Activated CD4-positive, alpha-beta T cell treated with anti-CD3 and anti-CD28 coated beads, Interleukin-2, amount 10 ng/mL, durations not matched to agents 24 days and 14 days (primary cell): Measurements from ENCODE around the gene RALB. TPM values are rescaled to one million over a fixed set of nuclear protein-coding genes. Genes with fewer than 3 reads are reported as not detected.
"Not testable (repeated sequence)": the region's sequence is repeated elsewhere in the genome, so short reads cannot be mapped to it uniquely, and the experiment has no call there.

Experiments
- DNase-seq: peaks from one replicate; pipeline ENCODE4 v3.0.0; 2022
- H3K27ac Mint-ChIP-seq: one replicate; pipeline ENCODE4 v1.8.0; 2022; ENCODE audit warnings: mild to moderate bottlenecking, mixed read lengths
- H3K27me3 Mint-ChIP-seq: one replicate; pipeline ENCODE4 v1.8.0; 2022; ENCODE audit warnings: mixed read lengths
- H3K36me3 Mint-ChIP-seq: one replicate; pipeline ENCODE4 v1.8.0; 2022; ENCODE audit warnings: low read depth, mild to moderate bottlenecking, mixed read lengths
- H3K4me1 Mint-ChIP-seq: one replicate; pipeline ENCODE4 v1.8.0; 2021; ENCODE audit warnings: mixed read lengths
- H3K4me3 Mint-ChIP-seq: one replicate; pipeline ENCODE4 v1.8.0; 2022; ENCODE audit warnings: mild to moderate bottlenecking, moderate library complexity, mixed read lengths
- H3K9me3 Mint-ChIP-seq: one replicate; pipeline ENCODE4 v1.8.0; 2021; ENCODE audit warnings: mixed read lengths
- intact Hi-C: fragments of 100-400 bp; cut with micrococcal nuclease; formaldehyde crosslinking; loops from one replicate; pipeline ENCODE4 v1.15.1; 2023
- total RNA-seq: library from RNA; stranded (reverse); gene quantifications from 2 replicates; pipeline ENCODE4 v1.2.3, GENCODE V29; 2022

The RALB gene
- total RNA-seq, 1 donor from 2014 or later = 80.0 TPM

DNA sequence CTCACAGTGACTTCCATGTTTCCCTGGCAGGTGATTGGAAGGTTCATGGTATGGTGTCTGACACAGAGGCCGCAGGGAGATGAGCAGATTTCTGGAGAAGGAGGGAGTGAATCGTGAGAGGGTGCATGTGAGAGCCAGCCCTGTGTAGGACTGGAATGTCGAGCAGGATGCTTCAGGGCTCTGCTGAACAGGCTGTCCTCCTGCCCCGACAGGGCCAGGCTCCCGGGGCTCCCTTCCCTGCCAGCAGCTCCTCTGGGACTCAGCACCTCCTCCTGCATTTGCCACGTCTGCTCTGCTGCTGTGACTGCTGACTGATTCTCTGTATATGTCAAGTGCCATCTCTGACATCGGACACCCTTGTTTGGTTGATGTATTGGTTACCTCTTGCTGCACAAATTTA, 54.8 kb downstream of the RALB start:
- H3K36me3 Mint-ChIP-seq = peaks cover 16% of the 10 kb centered on the region
- H3K27me3 Mint-ChIP-seq = no peaks in the 10 kb centered on the region
- intact Hi-C loops = no loop called here

DNA sequence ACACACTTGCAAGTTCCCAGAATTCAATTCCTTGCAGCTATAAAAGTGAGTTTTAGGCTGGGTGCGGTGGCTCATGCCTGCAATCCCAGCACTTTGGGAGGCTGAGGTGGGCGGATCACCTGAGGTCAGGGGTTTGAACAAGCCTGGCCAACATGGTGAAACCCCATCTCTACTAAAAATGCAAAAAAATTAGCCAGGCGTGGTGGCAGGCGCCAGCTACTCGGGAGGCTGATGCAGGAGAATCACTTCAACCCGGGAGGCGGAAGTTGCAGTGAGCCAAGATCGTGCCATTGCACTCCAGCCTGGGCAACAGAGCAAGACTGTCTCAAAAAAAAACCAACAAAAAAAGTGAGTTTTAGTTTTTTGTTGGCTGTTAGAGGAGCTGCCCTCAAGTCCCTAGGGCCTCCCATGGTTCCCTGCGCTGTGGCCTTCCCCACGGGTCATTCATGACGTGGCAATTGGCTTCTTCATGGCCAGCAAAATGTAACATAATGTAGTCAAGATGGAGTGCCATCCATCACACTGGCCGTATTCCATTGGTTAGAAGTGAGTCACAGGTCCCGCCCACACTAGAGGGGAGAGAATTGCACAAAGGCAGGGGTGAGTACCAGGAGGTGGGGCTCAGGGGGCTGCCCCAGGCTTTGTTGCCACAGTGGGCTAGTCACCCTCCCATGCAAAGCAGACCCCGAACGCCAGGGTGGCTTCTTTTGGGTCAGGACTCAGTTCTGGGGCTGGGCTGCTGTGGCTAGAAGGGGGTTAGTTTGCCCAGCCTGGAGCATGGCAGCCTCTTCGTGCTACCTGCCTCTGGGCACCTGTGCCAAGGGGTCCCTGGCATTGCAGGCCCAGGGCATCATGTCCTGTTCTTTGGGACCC, 55.6 kb downstream of the RALB start:
- H3K27ac Mint-ChIP-seq = no peak overlapping the region
- DNase-seq = no peak
- peaks cover 10% of the 10 kb centered on the region for H3K36me3 Mint-ChIP-seq
- no peaks in the 10 kb centered on the region for H3K9me3 Mint-ChIP-seq
- no peak overlapping the region for H3K4me3 Mint-ChIP-seq
- peaks cover 24% of the 10 kb centered on the region for H3K4me1 Mint-ChIP-seq
- intact Hi-C loops = no loop called here
- H3K27me3 Mint-ChIP-seq = no peaks in the 10 kb centered on the region

More for the DNA sequence above, 54.8 kb downstream of the RALB start:
- no peak overlapping the region for H3K27ac Mint-ChIP-seq
- H3K4me3 Mint-ChIP-seq = no peak overlapping the region
- no peak for DNase-seq
- H3K4me1 Mint-ChIP-seq = peaks cover 22% of the 10 kb centered on the region
- no peaks in the 10 kb centered on the region for H3K9me3 Mint-ChIP-seq

DNA sequence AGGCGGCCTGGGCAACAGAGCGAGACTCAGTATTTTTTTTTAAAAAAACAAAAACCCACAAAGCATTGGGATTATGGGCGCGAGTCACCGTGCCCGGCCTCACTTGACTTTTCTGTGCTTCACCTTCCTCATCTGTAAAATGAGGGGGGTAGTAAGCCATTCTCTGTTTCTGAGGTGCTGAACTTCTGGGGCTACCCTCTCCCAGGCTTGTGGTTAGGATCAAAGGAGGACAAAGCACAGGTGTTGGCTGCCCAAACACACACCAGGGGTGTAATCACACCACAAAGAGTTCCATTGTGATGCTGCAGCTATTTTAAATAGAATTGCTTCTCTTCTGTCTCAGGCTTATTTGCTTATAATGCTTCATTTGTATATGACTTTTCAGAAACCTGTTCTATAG, 57.5 kb downstream of the RALB start:
- Mint-ChIP-seq H3K4me1 (peaks cover 41% of the 10 kb centered on the region), H3K36me3 (peaks cover 6% of the 10 kb centered on the region), H3K27ac (peak overlapping the region; percentile 45), H3K27me3 (no peaks in the 10 kb centered on the region), H3K4me3 (no peak overlapping the region), H3K9me3 (no peaks in the 10 kb centered on the region)
- intact Hi-C loops = loop anchor here (5.0 to 10.0 kb wide), 2 partner anchors 295 to 558 kb away; partner anchors contain the start of gene EPB41L5
- peak; percentile 63 for DNase-seq

DNA sequence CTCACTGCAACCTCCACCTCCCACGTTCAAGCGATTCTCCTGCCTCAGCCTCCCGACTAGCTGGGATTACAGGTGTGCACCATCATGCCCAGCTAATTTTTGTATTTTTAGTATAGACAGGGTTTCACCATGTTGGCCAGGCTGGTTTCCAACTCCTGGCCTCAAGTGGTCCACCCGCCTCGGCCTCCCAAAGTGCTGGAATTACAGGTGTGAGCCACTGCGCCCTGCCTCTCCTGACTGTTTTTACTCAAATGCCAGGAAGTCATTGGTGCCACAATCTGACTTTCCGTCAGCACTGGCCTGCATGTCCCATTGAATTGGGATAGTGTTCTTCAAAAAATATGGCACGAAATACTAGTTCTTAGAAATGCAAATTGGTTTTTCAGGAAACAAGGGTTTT, 58.2 kb downstream of the RALB start:
- peaks cover 43% of the 10 kb centered on the region for H3K4me1 Mint-ChIP-seq
- H3K4me3 Mint-ChIP-seq, H3K9me3 Mint-ChIP-seq, H3K27ac Mint-ChIP-seq, H3K27me3 Mint-ChIP-seq, H3K36me3 Mint-ChIP-seq, DNase-seq: not testable (repeated sequence)
- intact Hi-C loops = loop anchor here (5.0 to 10.0 kb wide), 2 partner anchors 296 to 559 kb away; partner anchors contain the start of gene EPB41L5

DNA sequence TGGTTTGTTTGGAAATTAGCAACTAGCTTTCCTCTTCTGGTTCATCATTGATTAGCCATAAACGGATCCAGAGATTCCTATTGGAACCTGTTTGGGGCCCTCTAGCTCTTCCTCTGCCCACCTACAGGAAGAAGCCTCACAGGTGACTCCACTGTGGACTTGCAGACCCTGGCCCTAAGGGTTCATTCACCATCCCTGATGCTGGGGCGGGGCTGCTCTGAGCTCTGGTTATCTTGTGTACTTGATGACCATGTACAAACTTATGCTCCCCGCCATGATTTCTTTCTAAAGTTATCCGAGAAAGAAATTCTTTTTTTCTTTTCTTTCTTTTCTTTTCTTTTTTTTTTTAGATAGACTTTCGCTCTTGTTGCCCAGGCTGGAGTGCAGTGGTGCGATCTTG, 59.4 kb downstream of the RALB start:
- Mint-ChIP-seq H3K4me3 (peak overlapping the region; percentile 80), H3K27me3 (no peaks in the 10 kb centered on the region), H3K36me3 (no peaks in the 10 kb centered on the region), H3K4me1 (peaks cover 41% of the 10 kb centered on the region), H3K27ac (no peak overlapping the region), H3K9me3 (no peaks in the 10 kb centered on the region)
- DNase-seq = no peak
- intact Hi-C loops = loop anchor here (2.0 to 10.0 kb wide), 4 partner anchors 25 to 560 kb away; partner anchors contain the start of gene EPB41L5

DNA sequence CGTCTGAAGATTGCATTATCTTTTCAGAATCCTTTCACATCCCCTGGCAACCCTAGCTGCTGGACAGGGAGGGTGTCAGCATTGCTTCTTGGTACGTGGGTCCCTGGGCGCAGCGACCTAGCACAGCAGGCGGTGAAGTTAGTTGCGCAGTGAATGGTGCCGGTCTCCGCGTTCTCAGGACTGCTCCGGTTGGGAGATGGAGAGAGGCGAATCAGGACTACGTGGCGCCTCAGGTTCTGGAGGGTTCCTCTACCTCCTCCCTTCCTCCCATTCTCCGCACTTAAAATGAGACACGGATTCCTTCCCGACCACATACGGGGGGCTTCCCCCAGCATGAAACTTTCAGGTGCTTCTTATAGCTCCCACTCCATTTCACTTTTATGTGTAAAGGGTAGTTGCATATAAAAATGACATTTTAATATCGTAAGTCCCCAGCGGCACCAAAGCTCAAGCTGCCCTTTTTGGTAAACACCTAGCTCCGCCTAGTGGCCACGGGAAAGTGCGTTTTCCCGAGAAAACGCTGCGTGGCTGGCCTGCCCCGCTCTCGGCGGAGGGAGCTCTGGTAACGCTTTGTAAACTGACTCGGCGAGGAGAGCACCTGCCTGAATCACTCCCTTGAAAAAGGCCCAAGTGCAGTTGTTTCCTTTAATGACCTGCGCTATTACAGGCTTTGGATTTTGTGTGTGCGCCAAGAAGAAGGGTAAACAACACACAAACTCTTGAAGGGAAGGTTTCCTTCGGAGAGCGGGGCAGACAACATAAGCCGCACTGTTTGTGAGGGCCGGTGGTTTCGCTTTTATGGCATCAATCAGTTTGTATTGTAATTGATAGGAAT, 60.4 kb downstream of the RALB start:
- Mint-ChIP-seq H3K27me3 (no peaks in the 10 kb centered on the region), H3K9me3 (no peaks in the 10 kb centered on the region), H3K27ac (peak overlapping the region; percentile 65), H3K4me3 (peak overlapping the region; percentile 80), H3K36me3 (no peaks in the 10 kb centered on the region), H3K4me1 (peaks cover 41% of the 10 kb centered on the region)
- intact Hi-C loops = loop anchor here (1.0 to 10.0 kb wide), 10 partner anchors 26 to 561 kb away; partner anchors contain the start of genes EPB41L5, RALB and TMEM185B
- peak; percentile 94 for DNase-seq

DNA sequence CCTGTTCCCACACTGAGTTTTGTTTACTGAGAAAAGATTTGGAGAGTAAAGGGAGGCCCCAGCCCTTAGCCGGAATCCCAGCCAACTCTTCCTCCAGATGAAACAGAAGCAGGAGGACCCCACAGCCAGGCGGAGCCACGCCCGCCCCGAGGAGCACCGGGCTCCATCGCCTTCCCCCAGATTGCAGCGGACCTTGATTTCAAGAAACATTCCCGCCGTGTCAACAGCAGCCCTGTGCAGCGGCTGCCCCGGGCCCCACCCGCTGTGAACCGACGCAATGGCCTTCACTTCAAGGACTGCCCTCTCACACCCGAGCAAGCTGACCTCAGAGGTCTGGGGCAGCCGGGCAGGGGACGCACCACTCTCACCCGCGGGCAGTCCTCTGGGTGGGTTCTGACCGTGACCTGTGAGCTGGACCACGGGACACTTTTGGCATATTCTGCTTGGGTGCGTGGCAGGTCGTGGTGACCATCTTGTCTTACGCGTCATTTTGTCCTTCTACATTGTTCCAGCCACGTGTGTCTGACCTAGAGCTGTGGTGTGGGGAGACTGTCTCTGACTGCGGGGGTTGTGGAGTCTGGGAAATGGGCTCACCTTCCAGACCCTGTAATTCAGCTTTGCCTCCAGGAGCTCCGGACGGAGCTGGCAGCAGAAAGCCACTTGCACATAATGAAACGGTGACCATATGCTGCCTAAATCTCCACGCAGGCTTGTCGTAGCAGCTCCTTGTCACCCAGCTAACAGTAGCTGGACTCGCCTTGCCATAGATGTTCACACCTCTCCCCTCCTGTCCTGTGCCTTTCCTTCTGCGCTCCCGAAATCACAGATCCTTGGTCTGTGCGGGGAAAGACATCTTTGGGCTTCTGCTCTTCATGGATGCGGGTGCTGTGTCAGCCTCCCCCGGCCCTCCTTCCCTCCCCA, 61.3 kb downstream of the RALB start:
- intact Hi-C loops = loop anchor here (1.0 to 10.0 kb wide), 10 partner anchors 27 to 562 kb away; partner anchors contain the start of genes EPB41L5, RALB and TMEM185B
- no peak for DNase-seq
- Mint-ChIP-seq H3K27ac (peak overlapping the region; percentile 58), H3K36me3 (no peaks in the 10 kb centered on the region), H3K9me3 (no peaks in the 10 kb centered on the region), H3K4me3 (peak overlapping the region; percentile 80), H3K27me3 (no peaks in the 10 kb centered on the region), H3K4me1 (peaks cover 41% of the 10 kb centered on the region)

DNA sequence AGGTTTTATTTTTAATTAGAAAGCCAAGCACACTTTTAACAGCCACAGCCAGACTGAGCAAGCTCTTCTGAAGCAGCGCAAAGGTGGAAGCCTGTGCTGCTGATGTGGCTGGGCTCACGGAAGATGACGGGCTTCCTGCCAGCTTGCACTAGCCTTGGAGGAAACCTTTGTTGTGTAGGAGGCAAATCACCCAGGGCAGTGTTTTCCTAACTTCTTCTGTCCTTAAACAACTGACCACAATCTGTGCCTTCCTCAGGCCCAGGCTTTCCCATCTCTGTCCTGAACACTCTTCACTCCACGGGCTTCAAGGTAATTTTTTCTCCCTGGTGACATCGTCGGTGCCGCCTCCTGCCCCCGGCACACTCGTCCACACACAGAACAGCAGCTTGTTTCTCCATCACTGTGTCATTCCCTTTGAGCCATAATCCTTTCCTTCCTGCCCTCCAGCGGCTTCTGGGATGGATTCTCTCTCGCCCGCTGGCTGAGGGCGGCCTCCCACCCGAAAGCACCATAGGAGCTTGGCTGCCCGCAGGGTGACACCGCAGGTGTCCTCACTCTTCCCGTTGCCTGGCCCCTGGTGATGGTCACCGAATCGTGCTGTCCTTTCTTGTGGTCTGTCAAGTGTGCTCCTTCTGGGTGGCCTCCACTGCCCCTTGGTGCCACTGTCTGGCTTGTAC, 62.2 kb downstream of the RALB start:
- peak; percentile 80 for DNase-seq
- peak overlapping the region; percentile 58 for H3K27ac Mint-ChIP-seq
- intact Hi-C loops = loop anchor here (5.0 to 10.0 kb wide), 2 partner anchors 300 to 563 kb away; partner anchors contain the start of gene EPB41L5
- no peaks in the 10 kb centered on the region for H3K36me3 Mint-ChIP-seq
- peak overlapping the region; percentile 80 for H3K4me3 Mint-ChIP-seq
- H3K4me1 Mint-ChIP-seq = peaks cover 41% of the 10 kb centered on the region
- H3K9me3 Mint-ChIP-seq = no peaks in the 10 kb centered on the region
- H3K27me3 Mint-ChIP-seq = no peaks in the 10 kb centered on the region

DNA sequence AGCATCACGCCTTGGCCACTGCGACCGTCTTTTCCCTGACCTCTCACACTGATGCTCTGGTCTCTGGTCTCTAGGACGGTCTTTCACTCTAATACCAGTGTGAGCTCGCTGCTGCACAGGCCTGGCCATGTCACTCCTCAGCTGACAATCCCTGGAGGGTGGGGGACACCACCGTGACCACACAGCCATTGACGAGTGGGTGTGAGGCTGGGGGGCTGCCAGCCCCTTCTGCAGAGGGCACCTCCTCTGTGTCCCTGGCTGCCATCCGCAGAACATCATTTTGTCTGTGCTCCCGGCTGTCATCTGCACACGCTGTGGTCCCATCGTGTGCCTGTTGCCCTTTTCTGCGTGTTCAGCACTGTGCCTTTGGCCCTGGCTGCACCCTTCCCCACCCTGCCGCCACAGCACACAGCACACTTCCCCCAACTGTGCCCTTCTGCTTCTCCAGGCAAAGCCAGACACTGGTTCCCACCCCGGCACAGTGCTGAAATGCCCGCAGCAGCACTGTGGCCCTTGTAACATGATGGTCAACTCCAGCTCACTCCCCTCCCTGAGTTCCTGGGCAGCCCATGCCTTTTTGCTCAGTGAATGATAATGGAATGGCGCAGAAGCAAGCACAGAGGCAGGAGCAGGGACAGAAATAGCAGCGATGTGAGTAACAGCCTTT, 62.8 kb downstream of the RALB start:
- DNase-seq = no peak
- Mint-ChIP-seq H3K9me3 (no peaks in the 10 kb centered on the region), H3K27ac (no peak overlapping the region), H3K36me3 (no peaks in the 10 kb centered on the region), H3K4me3 (peak overlapping the region; percentile 80), H3K27me3 (no peaks in the 10 kb centered on the region), H3K4me1 (peaks cover 36% of the 10 kb centered on the region)
- intact Hi-C loops = loop anchor here (10.0 kb wide), 1 partner anchor 301 kb away; the partner anchor contains the start of gene EPB41L5

DNA sequence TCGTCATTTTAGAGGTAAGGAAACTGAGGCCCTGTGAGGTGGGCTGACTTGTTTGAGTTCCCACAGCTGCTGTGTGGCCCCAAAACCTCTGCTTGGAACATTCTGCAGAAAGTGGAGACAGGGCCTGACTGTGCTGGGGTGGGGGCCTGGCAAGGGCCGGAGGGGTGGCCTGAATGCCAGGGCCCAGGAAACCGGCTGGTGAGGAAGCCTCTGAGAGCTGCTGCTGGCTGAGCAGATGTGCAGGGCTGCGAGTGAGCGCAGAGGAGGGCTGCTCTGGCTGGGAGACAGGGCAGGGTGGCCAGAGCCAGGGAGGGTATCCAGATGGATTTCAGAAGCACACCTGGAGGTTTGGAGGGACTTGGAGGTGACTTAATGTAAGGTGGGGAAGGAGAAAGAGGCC, 63.4 kb downstream of the RALB start:
- no peaks in the 10 kb centered on the region for H3K36me3 Mint-ChIP-seq
- H3K9me3 Mint-ChIP-seq = no peaks in the 10 kb centered on the region
- H3K4me1 Mint-ChIP-seq = peaks cover 32% of the 10 kb centered on the region
- no peak for DNase-seq
- no peak overlapping the region for H3K27ac Mint-ChIP-seq
- H3K27me3 Mint-ChIP-seq = no peaks in the 10 kb centered on the region
- no peak overlapping the region for H3K4me3 Mint-ChIP-seq
- intact Hi-C loops = loop anchor here (10.0 kb wide), 1 partner anchor 301 kb away; the partner anchor contains the start of gene EPB41L5

DNA sequence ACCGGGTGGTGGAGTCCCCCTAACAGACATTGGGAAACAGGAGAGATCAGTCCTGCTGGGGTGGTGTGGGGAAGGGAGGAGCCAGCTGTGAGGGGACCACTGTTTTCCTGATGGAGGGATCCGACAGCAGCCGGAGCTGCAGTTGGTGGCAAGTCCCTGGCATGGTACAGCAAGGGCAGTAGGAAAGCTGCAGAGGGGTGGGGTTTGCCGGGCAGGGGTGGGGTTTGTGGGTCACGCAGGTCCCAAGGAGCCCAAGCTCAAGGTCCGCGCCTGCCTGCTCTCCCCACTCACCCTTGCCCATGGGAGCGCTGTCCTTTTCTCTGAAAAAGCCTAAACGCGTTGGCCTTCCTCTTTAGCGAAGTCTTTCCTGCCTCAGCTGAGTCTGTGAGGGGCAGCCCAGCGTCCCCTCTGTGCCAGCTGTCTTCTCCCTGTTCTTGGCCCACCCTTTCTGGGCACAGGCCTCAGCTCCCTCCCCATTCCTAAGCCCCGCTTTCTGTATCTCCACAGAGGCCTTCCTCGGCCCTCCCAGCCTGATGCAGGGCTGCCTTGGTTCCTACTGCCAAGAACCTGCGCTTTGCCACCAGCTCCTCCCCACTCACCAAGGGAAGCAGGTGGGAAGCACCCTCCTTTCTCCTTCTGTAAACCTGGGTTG, 64.0 kb downstream of the RALB start:
- Mint-ChIP-seq H3K27ac (no peak overlapping the region), H3K36me3 (no peaks in the 10 kb centered on the region), H3K4me1 (peaks cover 32% of the 10 kb centered on the region), H3K9me3 (no peaks in the 10 kb centered on the region), H3K4me3 (no peak overlapping the region), H3K27me3 (peaks cover 2% of the 10 kb centered on the region)
- intact Hi-C loops = loop anchor here (10.0 kb wide), 1 partner anchor 302 kb away; the partner anchor contains the start of gene EPB41L5
- no peak for DNase-seq

DNA sequence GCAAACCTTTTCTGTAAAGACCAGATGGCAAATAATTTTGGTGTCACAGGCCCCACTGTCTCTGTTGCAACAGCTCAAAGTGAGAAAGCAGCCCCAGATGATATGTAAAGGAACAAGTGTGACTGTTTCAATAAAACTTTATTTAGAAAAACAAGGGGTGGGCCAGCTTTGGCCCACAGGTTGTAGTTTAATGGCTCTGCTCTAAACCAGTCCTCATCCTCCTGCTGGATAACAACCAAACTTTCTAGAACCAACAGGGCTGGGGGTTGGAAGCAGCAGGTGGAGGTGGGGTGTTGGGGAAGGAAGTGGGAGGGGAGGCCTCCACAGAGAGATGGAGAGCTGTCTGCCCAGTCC, 64.5 kb downstream of the RALB start:
- H3K4me3 Mint-ChIP-seq = no peak overlapping the region
- no peak overlapping the region for H3K27ac Mint-ChIP-seq
- H3K36me3 Mint-ChIP-seq = no peaks in the 10 kb centered on the region
- intact Hi-C loops = loop anchor here (10.0 kb wide), 1 partner anchor 302 kb away; the partner anchor contains the start of gene EPB41L5
- peaks cover 2% of the 10 kb centered on the region for H3K27me3 Mint-ChIP-seq
- H3K4me1 Mint-ChIP-seq = peaks cover 36% of the 10 kb centered on the region
- no peak for DNase-seq
- H3K9me3 Mint-ChIP-seq = no peaks in the 10 kb centered on the region
